GM23338 (cell line): ENCODE measurements around the gene MAPRE3. TPM values are rescaled to one million over a fixed set of nuclear protein-coding genes. Genes with fewer than 3 reads are reported as not detected.

Experiments
- ATAC-seq: fragments of 200-7000 bp; cut with Tn5 transposase; 3 replicates; pipeline ENCODE4 v1.9.1; 2020
- DNase-seq: peaks from one replicate; pipeline ENCODE4 v3.0.0-alpha.2; 2015; ENCODE audit warnings: low spot score
- H2AFZ ChIP-seq: fragments of 200-600 bp; sonication (generic); 2 replicates; pipeline ENCODE4 v1.8.0; 2016; ENCODE audit warnings: antibody characterized with exemption, mild to moderate bottlenecking, moderate library complexity
- H3F3A ChIP-seq: fragments of 200-600 bp; sonication (generic); replicated peaks from 2 replicates; pipeline ENCODE4 v1.8.0; 2017; ENCODE audit warnings: antibody characterized with exemption, mixed run types, low read depth
- H3K27ac ChIP-seq: fragments of 200-600 bp; sonication (generic); 2 replicates; pipeline ENCODE4 v1.6.1; 2016; ENCODE audit warnings: low read depth
- H3K27me3 ChIP-seq: fragments of 200-600 bp; sonication (generic); 2 replicates; pipeline ENCODE4 v1.8.0; 2016; ENCODE audit warnings: mild to moderate bottlenecking, mixed run types, moderate library complexity; ENCODE audit not compliant: insufficient read depth
- H3K36me3 ChIP-seq: fragments of 200-600 bp; sonication (generic); 2 replicates; pipeline ENCODE4 v1.8.0; 2016; ENCODE audit warnings: mild to moderate bottlenecking; ENCODE audit not compliant: insufficient read depth
- H3K4me1 ChIP-seq: fragments of 200-600 bp; sonication (generic); 2 replicates; pipeline ENCODE4 v1.8.0; 2016; ENCODE audit warnings: mild to moderate bottlenecking, moderate library complexity; ENCODE audit not compliant: insufficient read depth
- H3K4me2 ChIP-seq: fragments of 200-600 bp; sonication (generic); 2 replicates; pipeline ENCODE4 v1.7.1; 2017; ENCODE audit warnings: mixed run types
- H3K4me3 ChIP-seq: fragments of 200-600 bp; sonication (generic); 2 replicates; pipeline ENCODE4 v1.6.1; 2016; ENCODE audit warnings: mixed run types
- H3K79me2 ChIP-seq: fragments of 200-600 bp; sonication (generic); replicated peaks from 2 replicates; pipeline ENCODE4 v1.8.0; 2017; ENCODE audit warnings: mild to moderate bottlenecking; ENCODE audit not compliant: insufficient read depth
- H3K9me2 ChIP-seq: fragments of 200-600 bp; sonication (generic); 2 replicates; pipeline ENCODE4 v1.8.0; 2017; ENCODE audit not compliant: insufficient read depth
- H4K20me1 ChIP-seq: fragments of 200-600 bp; sonication (generic); replicated peaks from 2 replicates; pipeline ENCODE4 v1.8.0; 2017; ENCODE audit warnings: mild to moderate bottlenecking; ENCODE audit not compliant: insufficient read depth
- H3K27ac Mint-ChIP-seq: 2 replicates; pipeline ENCODE4 v1.8.0; 2020; ENCODE audit warnings: inconsistent platforms, mild to moderate bottlenecking, moderate library complexity, mixed read lengths
- H3K27me3 Mint-ChIP-seq: 3 replicates; pipeline ENCODE4 v1.8.0; 2022; ENCODE audit warnings: low read depth, mild to moderate bottlenecking, moderate library complexity, mixed read lengths, inconsistent platforms; ENCODE audit not compliant: insufficient read depth, poor library complexity
- H3K36me3 Mint-ChIP-seq: 3 replicates; pipeline ENCODE4 v1.8.0; 2021; ENCODE audit warnings: low read depth, mild to moderate bottlenecking, inconsistent platforms, moderate library complexity, mixed read lengths
- H3K4me1 Mint-ChIP-seq: 3 replicates; pipeline ENCODE4 v1.8.0; 2020; ENCODE audit warnings: mild to moderate bottlenecking, inconsistent platforms, mixed read lengths
- H3K4me3 Mint-ChIP-seq: 3 replicates; pipeline ENCODE4 v1.8.0; 2021; ENCODE audit warnings: moderate library complexity, mild to moderate bottlenecking, inconsistent platforms, mixed read lengths
- H3K9me3 Mint-ChIP-seq: 3 replicates; pipeline ENCODE4 v1.8.0; 2020; ENCODE audit warnings: moderate library complexity, mild to moderate bottlenecking, inconsistent platforms, mixed read lengths
- CREB1 ChIP-seq: fragments of 250-450 bp; sonication (Bioruptor Pico); IDR thresholded peaks from 2 replicates; pipeline ENCODE4 v1.5.0; 2020; ENCODE audit warnings: low read depth, mild to moderate bottlenecking, moderate library complexity
- ETS1 ChIP-seq: IDR thresholded peaks from 2 replicates; pipeline ENCODE4 v1.6.1; 2016; ENCODE audit warnings: antibody characterized with exemption
- EZH2 ChIP-seq: fragments of 200-600 bp; sonication (generic); IDR thresholded peaks from one replicate; pipeline ENCODE4 v1.8.0; 2017; ENCODE audit warnings: antibody characterized with exemption, mild to moderate bottlenecking, low read depth; ENCODE audit not compliant: unreplicated experiment
- EZH2phosphoT487 ChIP-seq: fragments of 200-600 bp; sonication (generic); IDR thresholded peaks from one replicate; pipeline ENCODE4 v1.8.1; 2018; ENCODE audit warnings: antibody characterized with exemption; ENCODE audit not compliant: unreplicated experiment
- JUNB ChIP-seq: IDR thresholded peaks from one replicate; pipeline ENCODE4 v1.6.1; 2016; ENCODE audit warnings: antibody characterized with exemption; ENCODE audit not compliant: unreplicated experiment
- NANOG ChIP-seq: IDR thresholded peaks from 2 replicates; pipeline ENCODE4 v1.6.1; 2016; ENCODE audit warnings: antibody characterized with exemption, borderline replicate concordance
- POLR2AphosphoS5 ChIP-seq: IDR thresholded peaks from 2 replicates; pipeline ENCODE4 v1.6.1; 2016; ENCODE audit warnings: antibody characterized with exemption, low read depth
- REST ChIP-seq: IDR thresholded peaks from one replicate; pipeline ENCODE4 v1.6.1; 2018; ENCODE audit warnings: antibody characterized with exemption; ENCODE audit not compliant: unreplicated experiment
- STAT1 ChIP-seq: IDR thresholded peaks from one replicate; pipeline ENCODE4 v1.6.1; 2016; ENCODE audit warnings: antibody characterized with exemption; ENCODE audit not compliant: unreplicated experiment
- ZNF114 ChIP-seq: fragments of 250-450 bp; sonication (Bioruptor Pico); IDR thresholded peaks from 2 replicates; pipeline ENCODE4 v1.5.0; 2020; ENCODE audit warnings: mild to moderate bottlenecking, moderate library complexity
- ZNF331 ChIP-seq: fragments of 250-450 bp; sonication (Bioruptor Pico); IDR thresholded peaks from 2 replicates; pipeline ENCODE4 v1.5.0; 2020; ENCODE audit warnings: low read depth, mild to moderate bottlenecking, moderate library complexity
- ZNF462 ChIP-seq: fragments of 250-450 bp; sonication (Bioruptor Pico); IDR thresholded peaks from 2 replicates; pipeline ENCODE4 v1.5.0; 2020; ENCODE audit warnings: mild to moderate bottlenecking, moderate library complexity
- polyA plus RNA-seq: library from polyadenylated mRNA; unstranded; fragments of >200 nt; fragmentation: Nextera tagmentation; extraction: Ambion mirVana; gene quantifications from 2 replicates; pipeline ENCODE4 v1.2.1, GENCODE V29; 2016
- total RNA-seq: library from RNA; depleted of rRNA; stranded (reverse); fragments of >200 nt; shearing (Covaris generic); gene quantifications from 2 replicates; pipeline ENCODE4 v1.2.3, GENCODE V29; 2014
- TF ChIP-seq, protein P1 (sequence below), 2 experiments: fragments of 200-600 bp in 1 of 2; sonication (generic) in 1 of 2; conservative IDR thresholded peaks; 2 replicates each; pipeline versions ENCODE4 v1.5.1 to v1.6.1; 2016 to 2017; ENCODE audit warnings: antibody characterized with exemption in 2 of 2, low read depth in 2 of 2, mild to moderate bottlenecking in 2 of 2, moderate library complexity in 1 of 2

The MAPRE3 gene
- total and polyA plus RNA-seq, 2 experiments from 2014 or later: 3.3 to 4.5 TPM

DNA sequence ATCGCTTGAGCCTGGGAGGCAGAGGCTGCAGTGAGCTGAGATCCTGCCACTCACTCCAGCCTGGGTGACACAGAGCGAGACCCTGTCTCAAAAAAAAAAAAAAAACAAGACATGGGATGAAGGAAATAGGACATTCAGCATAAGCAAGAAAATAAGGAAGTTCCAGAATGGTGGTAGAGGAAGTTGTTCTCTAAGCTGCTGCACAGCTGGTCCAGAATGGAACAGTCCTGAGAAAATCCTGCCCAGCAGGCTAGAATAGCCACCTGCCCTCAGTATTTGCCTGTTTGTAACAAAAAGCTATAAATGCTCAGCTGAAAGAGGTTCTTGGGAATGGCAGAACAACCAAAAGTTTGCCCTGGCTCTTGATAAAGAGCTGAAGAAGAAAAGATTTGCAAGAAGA is 11.1 kb upstream of the MAPRE3 start:
- Histone ChIP-seq H3K27me3 (no peaks in the 10 kb centered on the region), H3K4me2 (no peak overlapping the region), H3K79me2 (no peaks in the 10 kb centered on the region), H3F3A (no peaks in the 10 kb centered on the region), H2AFZ (no peak overlapping the region), H4K20me1 (no peaks in the 10 kb centered on the region), H3K4me1 (no peaks in the 10 kb centered on the region), H3K27ac (no peak overlapping the region), H3K36me3 (no peaks in the 10 kb centered on the region), H3K9me2 (no peaks in the 10 kb centered on the region), H3K4me3 (no peak overlapping the region)
- Mint-ChIP-seq H3K4me3 (no peak overlapping the region), H3K36me3 (no peaks in the 10 kb centered on the region), H3K9me3 (no peaks in the 10 kb centered on the region), H3K27ac (no peak overlapping the region), H3K27me3 (peaks cover 10% of the 10 kb centered on the region), H3K4me1 (no peaks in the 10 kb centered on the region)
- TF ChIP-seq REST: no peak
- TF ChIP-seq ETS1: no peak
- no peak for TF ChIP-seq ZNF331
- no peak for TF ChIP-seq POLR2AphosphoS5
- no peak for TF ChIP-seq ZNF462 (CRISPR knock-in tag)
- TF ChIP-seq, protein P1, sequence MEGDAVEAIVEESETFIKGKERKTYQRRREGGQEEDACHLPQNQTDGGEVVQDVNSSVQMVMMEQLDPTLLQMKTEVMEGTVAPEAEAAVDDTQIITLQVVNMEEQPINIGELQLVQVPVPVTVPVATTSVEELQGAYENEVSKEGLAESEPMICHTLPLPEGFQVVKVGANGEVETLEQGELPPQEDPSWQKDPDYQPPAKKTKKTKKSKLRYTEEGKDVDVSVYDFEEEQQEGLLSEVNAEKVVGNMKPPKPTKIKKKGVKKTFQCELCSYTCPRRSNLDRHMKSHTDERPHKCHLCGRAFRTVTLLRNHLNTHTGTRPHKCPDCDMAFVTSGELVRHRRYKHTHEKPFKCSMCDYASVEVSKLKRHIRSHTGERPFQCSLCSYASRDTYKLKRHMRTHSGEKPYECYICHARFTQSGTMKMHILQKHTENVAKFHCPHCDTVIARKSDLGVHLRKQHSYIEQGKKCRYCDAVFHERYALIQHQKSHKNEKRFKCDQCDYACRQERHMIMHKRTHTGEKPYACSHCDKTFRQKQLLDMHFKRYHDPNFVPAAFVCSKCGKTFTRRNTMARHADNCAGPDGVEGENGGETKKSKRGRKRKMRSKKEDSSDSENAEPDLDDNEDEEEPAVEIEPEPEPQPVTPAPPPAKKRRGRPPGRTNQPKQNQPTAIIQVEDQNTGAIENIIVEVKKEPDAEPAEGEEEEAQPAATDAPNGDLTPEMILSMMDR (conservative IDR thresholded peaks at IDR 0.05; ENCODE audit: low read depth in 2 of 2): no peak
- TF ChIP-seq CREB1 (CRISPR knock-in tag): no peak
- TF ChIP-seq EZH2phosphoT487: no peak
- no peak for TF ChIP-seq NANOG
- TF ChIP-seq ZNF114 (CRISPR knock-in tag): no peak
- no peak for TF ChIP-seq EZH2
- TF ChIP-seq JUNB: no peak
- TF ChIP-seq STAT1: no peak
- ATAC-seq (no peak), DNase-seq (no peak)
